ENCODE measurements around the gene RNF145.
A peak's percentile ranks its signal among the peaks of the same experiment; 100 is the strongest.
"Not testable (repeated sequence)": the region's sequence is repeated elsewhere in the genome, so short reads cannot be mapped to it uniquely, and the experiment has no call there.

RNF145 gene, protein sequence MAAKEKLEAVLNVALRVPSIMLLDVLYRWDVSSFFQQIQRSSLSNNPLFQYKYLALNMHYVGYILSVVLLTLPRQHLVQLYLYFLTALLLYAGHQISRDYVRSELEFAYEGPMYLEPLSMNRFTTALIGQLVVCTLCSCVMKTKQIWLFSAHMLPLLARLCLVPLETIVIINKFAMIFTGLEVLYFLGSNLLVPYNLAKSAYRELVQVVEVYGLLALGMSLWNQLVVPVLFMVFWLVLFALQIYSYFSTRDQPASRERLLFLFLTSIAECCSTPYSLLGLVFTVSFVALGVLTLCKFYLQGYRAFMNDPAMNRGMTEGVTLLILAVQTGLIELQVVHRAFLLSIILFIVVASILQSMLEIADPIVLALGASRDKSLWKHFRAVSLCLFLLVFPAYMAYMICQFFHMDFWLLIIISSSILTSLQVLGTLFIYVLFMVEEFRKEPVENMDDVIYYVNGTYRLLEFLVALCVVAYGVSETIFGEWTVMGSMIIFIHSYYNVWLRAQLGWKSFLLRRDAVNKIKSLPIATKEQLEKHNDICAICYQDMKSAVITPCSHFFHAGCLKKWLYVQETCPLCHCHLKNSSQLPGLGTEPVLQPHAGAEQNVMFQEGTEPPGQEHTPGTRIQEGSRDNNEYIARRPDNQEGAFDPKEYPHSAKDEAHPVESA

GRCh38 chr5:159209438-159210209 is at the start of gene RNF145:
Gene RNF145, minus strand, starts transcription at chr5:159209553. Its CDS starts 5,936 bp downstream, at chr5:159203617.
- DNase-seq (ENCODE audit: low spot score), result peak; percentile 90

GRCh38 chr5:159258361-159258760 is 49.0 kb upstream of the RNF145 start:
- DNase-seq (ENCODE audit: low spot score), result no peak

DNA sequence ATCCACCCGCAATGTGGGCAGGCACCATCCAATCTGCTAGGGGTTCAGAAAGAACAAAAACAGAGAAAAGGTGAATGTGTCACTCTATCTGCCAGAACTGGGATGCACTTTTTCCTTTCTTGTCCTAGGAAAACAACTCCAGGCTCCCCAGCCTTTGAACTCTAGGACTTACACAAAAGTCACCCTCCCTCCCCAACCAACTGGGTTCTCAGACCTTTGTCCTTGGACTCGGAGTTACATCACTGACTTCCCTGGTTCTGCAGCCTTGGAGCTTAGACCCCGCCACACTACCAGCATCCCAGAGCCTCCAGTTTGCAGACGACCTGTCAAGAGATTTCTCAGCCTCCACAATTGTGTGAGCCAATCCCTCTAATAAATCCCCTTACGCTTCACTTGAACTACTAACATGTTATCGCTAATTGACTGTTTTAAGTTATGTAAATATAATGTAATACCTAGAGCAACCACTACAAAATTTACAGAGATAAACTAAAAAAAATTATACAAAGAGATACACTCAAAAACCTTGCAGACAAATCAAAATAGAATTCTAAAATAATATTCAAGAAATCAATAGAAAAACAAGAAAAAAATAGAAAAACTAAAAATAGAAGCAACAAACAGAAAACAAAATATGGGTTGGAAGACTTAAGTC is 48.4 kb upstream of the RNF145 start:
- DNase-seq (ENCODE audit: low spot score), result no peak

- DNase-seq (ENCODE audit: low spot score), result no peak
These were observed 47.7 kb upstream of the RNF145 start for GRCh38 chr5:159257007-159257406.

DNA sequence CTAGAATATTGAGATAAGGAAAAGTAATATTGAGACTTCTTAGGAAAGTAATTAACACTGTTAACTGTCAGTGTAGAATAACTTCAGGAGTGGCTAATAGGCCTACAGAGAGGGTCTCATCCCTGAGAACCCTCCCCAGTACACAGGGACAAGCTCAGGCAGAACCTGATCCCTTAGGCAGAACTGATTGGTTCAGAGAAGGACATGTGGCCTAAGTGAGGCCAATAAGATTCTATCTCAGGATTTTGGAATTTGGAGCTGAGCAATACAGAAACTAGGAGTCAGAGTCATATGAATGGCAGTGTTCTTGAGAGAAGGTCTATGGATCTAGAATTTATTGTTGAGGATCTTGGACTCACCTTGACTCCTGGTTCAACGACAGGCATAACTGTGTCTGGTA is 42.8 kb upstream of the RNF145 start:
- DNase-seq (ENCODE audit: low spot score), result no peak

- DNase-seq (ENCODE audit: low spot score), result no peak
These were observed 39.8 kb upstream of the RNF145 start for GRCh38 chr5:159249158-159249557.

GRCh38 chr5:159244890-159245289 is 35.5 kb upstream of the RNF145 start:
- DNase-seq (ENCODE audit: low spot score), result no peak

- DNase-seq (ENCODE audit: low spot score), result no peak
These were observed 34.8 kb upstream of the RNF145 start for GRCh38 chr5:159244163-159244562.

GRCh38 chr5:159243385-159243784 is 34.0 kb upstream of the RNF145 start:
- no peak for DNase-seq (ENCODE audit: low spot score)

DNA sequence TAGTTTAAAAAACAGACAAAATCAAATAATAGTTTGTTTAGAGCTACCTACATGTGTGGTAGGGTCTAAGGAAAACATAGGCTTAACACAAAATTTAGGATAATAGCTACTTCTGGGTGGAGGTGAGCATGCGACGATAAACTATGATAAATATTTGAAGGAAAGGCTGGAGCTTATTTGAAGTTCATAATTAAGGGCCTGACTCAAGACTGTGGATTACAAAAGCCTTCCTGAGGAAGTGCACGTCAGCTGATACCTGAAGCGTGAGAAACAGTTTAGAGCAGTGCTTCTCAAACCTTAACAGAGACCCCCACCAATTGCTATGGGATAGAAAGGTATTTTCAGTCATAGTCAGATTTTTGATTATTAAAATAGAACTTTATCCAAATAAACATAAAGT is 33.3 kb upstream of the RNF145 start:
- DNase-seq (ENCODE audit: low spot score), result peak; percentile 4

- DNase-seq (ENCODE audit: low spot score), result no peak
These were observed 32.7 kb upstream of the RNF145 start for GRCh38 chr5:159241946-159242552.

DNA sequence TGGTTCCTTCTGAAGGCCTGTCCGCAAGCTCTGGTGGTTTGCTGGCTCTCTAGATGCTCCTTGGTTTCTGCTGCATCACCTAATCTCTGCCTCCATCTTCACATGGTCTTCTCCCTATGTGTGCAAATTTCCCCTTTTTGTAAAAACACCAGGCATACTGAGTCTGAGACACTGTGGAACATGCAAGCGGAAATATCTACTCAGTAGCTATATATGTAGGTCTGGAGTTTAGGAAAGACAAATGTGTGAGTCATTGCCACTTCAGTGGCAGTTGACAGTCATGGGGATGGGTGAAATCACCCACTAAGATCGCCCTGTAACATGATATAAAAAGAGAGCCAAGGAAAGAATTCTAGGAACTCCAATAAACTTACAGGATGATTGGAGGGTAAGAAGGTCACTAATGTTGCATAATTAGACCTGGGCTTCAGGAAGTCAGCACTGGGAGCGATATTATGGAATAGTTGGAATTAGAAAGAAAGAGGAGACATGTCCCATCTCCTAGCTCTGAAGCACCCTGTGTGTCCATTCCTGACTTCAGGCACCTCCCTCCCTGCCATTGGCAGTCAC is 31.0 kb upstream of the RNF145 start:
- DNase-seq (ENCODE audit: low spot score), result no peak

- not testable (repeated sequence) for DNase-seq (ENCODE audit: low spot score)
These were observed 26.6 kb upstream of the RNF145 start for GRCh38 chr5:159235871-159236520.

DNA sequence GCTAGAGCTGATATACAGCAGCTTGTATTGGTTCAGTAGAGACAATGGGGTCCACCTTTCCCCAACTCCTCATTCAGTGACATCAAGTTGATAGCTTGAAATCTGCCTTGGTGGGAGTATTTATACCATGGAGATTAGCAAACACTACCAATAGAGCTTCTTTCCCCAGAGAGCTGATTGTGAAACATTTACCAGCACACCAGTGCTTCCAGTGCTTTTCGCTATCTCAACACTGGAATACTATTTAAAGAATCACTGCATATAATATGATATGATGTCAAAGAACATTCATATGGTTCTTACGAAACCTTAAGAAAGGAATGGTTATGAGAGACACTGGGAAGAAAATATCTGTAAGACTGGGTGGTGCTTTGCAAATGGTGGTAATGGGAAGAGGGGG is 21.8 kb upstream of the RNF145 start:
- DNase-seq (ENCODE audit: low spot score), result no peak

DNA sequence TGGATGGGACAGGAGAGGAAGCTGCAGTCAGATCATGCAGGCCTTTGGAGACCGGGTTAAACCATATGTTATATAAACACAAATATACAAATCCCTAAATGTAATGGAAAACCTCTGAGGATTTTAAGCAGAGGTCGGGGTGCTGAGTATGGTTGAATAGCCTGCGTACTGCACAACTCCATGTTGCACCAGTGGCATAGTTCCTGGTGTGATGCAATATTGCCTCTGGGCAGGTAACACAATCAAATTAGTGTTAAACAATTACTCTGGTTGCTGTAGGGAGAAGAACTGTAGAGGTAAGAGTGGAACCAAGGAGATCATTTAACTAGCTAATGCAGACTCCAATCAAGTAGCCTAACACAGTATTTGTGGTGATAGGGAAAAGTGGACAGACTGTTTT is 21.3 kb upstream of the RNF145 start:
- DNase-seq (ENCODE audit: low spot score), result no peak

DNA sequence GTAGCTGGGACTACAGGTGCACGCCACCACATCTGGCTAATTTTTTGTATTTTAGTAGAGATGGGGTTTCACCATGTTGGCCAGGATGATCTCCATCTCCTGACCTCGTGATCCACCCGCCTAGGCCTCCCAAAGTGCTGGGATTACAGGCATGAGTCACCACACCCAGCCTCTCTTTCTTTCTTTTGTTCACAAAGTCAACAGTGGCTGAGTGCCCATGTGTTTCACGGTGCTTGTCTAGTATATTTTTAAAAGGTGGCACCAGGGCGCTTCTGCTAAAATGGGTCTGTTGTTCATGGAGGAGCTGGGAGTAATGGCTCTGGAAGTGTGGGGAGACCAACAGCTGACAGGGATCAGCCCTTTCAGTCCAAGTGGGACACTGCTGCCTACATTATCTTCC is 18.7 kb upstream of the RNF145 start:
- DNase-seq (ENCODE audit: low spot score), result not testable (repeated sequence)

- DNase-seq (ENCODE audit: low spot score), result no peak
These were observed 18.1 kb upstream of the RNF145 start for GRCh38 chr5:159227452-159227851.

DNA sequence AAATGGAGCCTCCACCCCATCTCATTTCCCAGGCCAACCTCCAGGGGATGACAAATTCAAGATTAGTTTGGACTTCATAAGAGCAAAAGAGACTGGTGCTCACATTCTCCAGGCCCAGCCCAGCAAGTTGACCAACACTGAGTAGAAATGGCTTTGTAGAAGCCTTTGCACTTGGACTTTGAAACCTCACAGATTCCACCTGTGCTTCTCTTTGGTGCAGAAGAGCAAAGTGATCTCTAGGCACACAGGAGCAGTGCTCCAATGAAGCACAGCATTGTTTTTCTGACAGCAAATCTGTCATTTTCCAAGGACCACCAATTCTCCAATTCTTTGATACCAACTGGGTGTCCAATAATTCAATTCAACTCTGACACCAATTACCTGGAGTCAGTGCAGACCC is 17.1 kb upstream of the RNF145 start:
- DNase-seq (ENCODE audit: low spot score), result no peak

DNA sequence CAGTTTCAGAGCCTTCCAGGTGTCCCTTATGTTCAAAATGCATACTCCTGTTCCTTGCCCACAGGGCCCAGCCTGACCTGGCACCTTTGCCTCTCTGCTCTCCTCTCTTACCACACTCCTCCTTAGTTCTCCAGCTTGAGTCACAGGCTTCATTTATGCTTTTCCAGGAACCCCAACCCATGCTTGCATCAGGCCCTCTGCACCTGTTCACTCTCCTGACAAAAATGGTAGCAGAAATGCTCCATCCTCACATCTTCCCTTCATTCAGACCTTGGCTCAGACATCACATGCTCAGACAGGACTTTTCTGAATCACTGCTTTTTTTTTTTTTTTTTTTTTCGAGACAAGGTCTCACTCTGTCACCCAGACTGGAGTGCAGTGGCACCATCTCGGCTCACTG is 15.1 kb upstream of the RNF145 start:
- no peak for DNase-seq (ENCODE audit: low spot score)

DNA sequence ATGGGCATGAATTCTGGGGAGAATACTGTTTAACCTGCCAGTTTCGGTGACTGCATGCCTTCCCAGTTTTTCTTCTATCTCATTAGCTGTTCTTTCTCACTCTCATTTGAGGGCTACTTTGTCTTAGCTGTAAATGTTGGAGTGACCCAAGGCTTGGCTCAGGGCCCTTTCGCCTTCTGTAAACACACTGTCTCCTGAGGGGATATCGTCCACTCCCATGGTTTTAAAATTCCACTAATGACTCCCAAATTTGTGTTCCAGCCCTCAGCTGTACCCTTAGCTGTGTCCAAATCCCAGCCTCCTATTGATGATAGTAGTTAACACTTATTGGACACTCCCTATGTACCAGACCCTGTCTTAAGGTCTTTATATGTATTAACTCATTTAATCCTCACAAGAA is 14.1 kb upstream of the RNF145 start:
- DNase-seq (ENCODE audit: low spot score), result no peak

- DNase-seq (ENCODE audit: low spot score), result no peak
These were observed 10.9 kb upstream of the RNF145 start for GRCh38 chr5:159220206-159220605.
